ENCODE results near the gene DENND2C.

Gene DENND2C

DNA sequence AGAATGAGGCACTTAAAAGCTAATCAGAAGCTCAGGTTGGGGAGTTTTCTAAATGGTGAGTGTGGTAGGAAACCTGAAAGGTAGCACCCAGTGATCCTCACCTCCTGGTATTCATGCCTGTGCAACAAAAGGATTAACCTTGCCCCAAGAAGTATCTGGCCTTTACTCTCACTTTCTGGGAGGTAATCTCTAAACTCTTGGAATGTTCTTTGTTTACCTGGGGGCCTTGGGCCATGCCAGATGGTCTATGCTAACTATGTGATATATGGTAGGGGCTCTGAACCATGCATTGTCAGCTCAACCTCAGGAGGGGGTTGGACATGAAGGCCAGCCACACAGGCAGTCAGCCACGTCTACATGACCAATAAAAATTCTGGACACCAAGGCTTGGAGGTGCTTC is 134.4 kb downstream of the DENND2C start:
- no peak for DNase-seq

Measured in NCI-H1105 (cell line).